ENCODE results near the gene C14orf180.

DNA sequence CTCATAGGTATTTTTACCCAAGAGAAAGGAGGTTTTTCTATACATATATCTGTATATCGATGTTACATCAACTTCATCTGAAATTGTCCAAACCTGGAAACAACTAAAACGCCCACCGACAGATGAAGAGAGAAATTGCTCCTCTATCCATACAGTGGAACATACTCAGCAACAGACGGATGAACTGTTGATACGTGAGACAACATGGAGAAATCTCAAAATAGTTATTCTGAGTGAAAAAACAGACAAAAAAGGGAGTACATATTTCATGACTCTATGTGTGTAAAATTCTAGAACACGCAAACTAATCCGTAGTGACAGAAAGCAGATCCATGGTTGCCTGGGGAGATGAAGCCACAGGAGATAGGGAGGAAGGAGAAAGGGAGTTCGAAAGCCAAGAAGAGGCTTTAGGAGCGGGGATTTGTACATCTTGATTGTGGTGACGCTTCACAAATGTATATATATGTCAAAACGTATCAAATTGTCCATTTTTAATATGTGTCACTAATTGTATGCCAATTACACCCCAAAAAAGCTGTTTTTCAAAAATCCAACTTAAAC, 37.6 kb upstream of the C14orf180 start:
- TF ChIP-seq, protein P1, sequence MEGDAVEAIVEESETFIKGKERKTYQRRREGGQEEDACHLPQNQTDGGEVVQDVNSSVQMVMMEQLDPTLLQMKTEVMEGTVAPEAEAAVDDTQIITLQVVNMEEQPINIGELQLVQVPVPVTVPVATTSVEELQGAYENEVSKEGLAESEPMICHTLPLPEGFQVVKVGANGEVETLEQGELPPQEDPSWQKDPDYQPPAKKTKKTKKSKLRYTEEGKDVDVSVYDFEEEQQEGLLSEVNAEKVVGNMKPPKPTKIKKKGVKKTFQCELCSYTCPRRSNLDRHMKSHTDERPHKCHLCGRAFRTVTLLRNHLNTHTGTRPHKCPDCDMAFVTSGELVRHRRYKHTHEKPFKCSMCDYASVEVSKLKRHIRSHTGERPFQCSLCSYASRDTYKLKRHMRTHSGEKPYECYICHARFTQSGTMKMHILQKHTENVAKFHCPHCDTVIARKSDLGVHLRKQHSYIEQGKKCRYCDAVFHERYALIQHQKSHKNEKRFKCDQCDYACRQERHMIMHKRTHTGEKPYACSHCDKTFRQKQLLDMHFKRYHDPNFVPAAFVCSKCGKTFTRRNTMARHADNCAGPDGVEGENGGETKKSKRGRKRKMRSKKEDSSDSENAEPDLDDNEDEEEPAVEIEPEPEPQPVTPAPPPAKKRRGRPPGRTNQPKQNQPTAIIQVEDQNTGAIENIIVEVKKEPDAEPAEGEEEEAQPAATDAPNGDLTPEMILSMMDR (IDR thresholded peaks at IDR 0.05), result no peak
- TF ChIP-seq POLR2A (IDR thresholded peaks at IDR 0.05), result no peak
